Measurements from ENCODE around the gene MRTFA. TPM values are rescaled to one million over a fixed set of nuclear protein-coding genes. Genes with fewer than 3 reads are reported as not detected.

The MRTFA gene
- total and polyA plus RNA-seq, 9 of the 15 experiments (the other 6 are each of a cell fraction or from before 2014, with no cell fraction given) = 0.84 to 21.1 (median 3.7) TPM

- H2AFZ ChIP-seq (ENCODE audit: low read depth, low read length) = no peak overlapping the region
- DNase-seq (ENCODE audit: extremely low read depth in 1 of 4, low spot score in 3 of 4) (no peak), ATAC-seq (no peak), FAIRE-seq (peak; percentile 66)
- H3K9ac ChIP-seq (ENCODE audit: insufficient read depth in 1 of 2, low read depth in 2 of 2, low read length in 2 of 2) = no peak overlapping the region
- no peak overlapping the region for H3K4me2 ChIP-seq (ENCODE audit: insufficient read depth, low read length)
- POLR2A ChIA-PET = no interaction called here
- H3K9me3 ChIP-seq (replicated peaks; ENCODE audit: control insufficient read depth, insufficient read depth, low read depth, low read length) = no peaks in the 10 kb centered on the region
- intact Hi-C loops (cut with micrococcal nuclease) = no loop called here
- no peak for TF ChIP-seq CBFA2T3 (IDR thresholded peaks at IDR 0.05)
- H3K4me3 ChIP-seq = no peak overlapping the region
- no peaks in the 10 kb centered on the region for H3K9me1 ChIP-seq (ENCODE audit: control insufficient read depth, insufficient read depth, low read length)
- CTCF ChIA-PET (ENCODE audit: low intra/inter-chr PET ratio) = no interaction called here
- peaks cover 25 to 30% of the 10 kb centered on the region in 2 experiments for H3K4me1 ChIP-seq (replicated peaks in 1 of 2; ENCODE audit: control insufficient read depth in 2 of 2, insufficient read depth in 2 of 2, low read length in 2 of 2)
- H3K27ac ChIP-seq (ENCODE audit: extremely low read depth, low read depth, low read length) = peak overlapping the region; percentile 44; the same call in 1 of the 3 replicates
- H3K79me2 ChIP-seq (ENCODE audit: control insufficient read depth, insufficient read depth, low read length) = peaks cover 42% of the 10 kb centered on the region
- BruUV-seq (replicated peaks) = no TSS peak
- no peaks in the 10 kb centered on the region for H3K27me3 ChIP-seq (ENCODE audit: control insufficient read depth in 2 of 2, insufficient read depth in 2 of 2, low read length in 2 of 2)
- in situ Hi-C loops (cut with MboI) = no loop called here
- H4K20me1 ChIP-seq (replicated peaks; ENCODE audit: control insufficient read depth, insufficient read depth, low read length) = no peaks in the 10 kb centered on the region
- H3K36me3 ChIP-seq (ENCODE audit: control insufficient read depth, insufficient read depth, low read length) = no peaks in the 10 kb centered on the region
Observed at GRCh38 chr22:40613067-40613466, 23.5 kb downstream of the MRTFA start.

- 1% methylated on average over 4 of the region's 4 CpGs for WGBS (ENCODE audit: insufficient coverage, low coverage, missing lambda C conversion rate)
- BruUV-seq (replicated peaks) = no TSS peak
- peak overlapping the region; percentile 23; the same call in 1 of the 3 replicates for H3K27ac ChIP-seq (ENCODE audit: extremely low read depth, low read depth, low read length)
- H3K4me3 ChIP-seq = no peak overlapping the region
- no peaks in the 10 kb centered on the region for H3K27me3 ChIP-seq (ENCODE audit: control insufficient read depth in 2 of 2, insufficient read depth in 2 of 2, low read length in 2 of 2)
- peaks cover 42% of the 10 kb centered on the region for H3K79me2 ChIP-seq (ENCODE audit: control insufficient read depth, insufficient read depth, low read length)
- H2AFZ ChIP-seq (ENCODE audit: low read depth, low read length) = no peak overlapping the region
- ChIA-PET CTCF (ENCODE audit: low intra/inter-chr PET ratio) (no interaction called here), POLR2A (interaction anchor here (0.7 to 1.3 kb wide), 3 partner anchors 10 to 22 kb away, joined by 3 to 5 read pairs (median 3); no protein-coding TSS in a partner anchor)
- H3K9ac ChIP-seq (ENCODE audit: insufficient read depth in 1 of 2, low read depth in 2 of 2, low read length in 2 of 2) = peak overlapping the region in 1 of 2 experiments; percentile 42; a peak in 1 of 4 replicates
- FAIRE-seq = peak; percentile 68
- no peaks in the 10 kb centered on the region for H4K20me1 ChIP-seq (replicated peaks; ENCODE audit: control insufficient read depth, insufficient read depth, low read length)
- in situ Hi-C loops (cut with MboI) = no loop called here
- H3K4me1 ChIP-seq (replicated peaks in 1 of 2; ENCODE audit: control insufficient read depth in 2 of 2, insufficient read depth in 2 of 2, low read length in 2 of 2) = peaks cover 25 to 30% of the 10 kb centered on the region in 2 experiments
- H3K4me2 ChIP-seq (ENCODE audit: insufficient read depth, low read length) = 0 out of 2 replicates have a peak overlapping the region, but pooled peaks have one; percentile 12
- peak; percentile 83 for ATAC-seq
- H3K9me1 ChIP-seq (ENCODE audit: control insufficient read depth, insufficient read depth, low read length) = no peaks in the 10 kb centered on the region
- no peaks in the 10 kb centered on the region for H3K9me3 ChIP-seq (replicated peaks; ENCODE audit: control insufficient read depth, insufficient read depth, low read depth, low read length)
- H3K36me3 ChIP-seq (ENCODE audit: control insufficient read depth, insufficient read depth, low read length) = no peaks in the 10 kb centered on the region
- peak in 2 of 4 experiments; percentile 39 to 50 for DNase-seq (ENCODE audit: extremely low read depth in 1 of 4, low spot score in 3 of 4)
- intact Hi-C loops (cut with micrococcal nuclease) = no loop called here
- no peak for TF ChIP-seq ZNF224 (CRISPR knock-in tag; IDR thresholded peaks at IDR 0.05)
- TF ChIP-seq MITF (IDR thresholded peaks at IDR 0.05) = no peak
- TF ChIP-seq MNT (conservative IDR thresholded peaks at IDR 0.05) = no peak
- no peak for TF ChIP-seq SNIP1 (IDR thresholded peaks at IDR 0.05; ENCODE audit: low read depth)
- no peak for TF ChIP-seq MTA3 (IDR thresholded peaks at IDR 0.05; ENCODE audit: borderline replicate concordance)
- no peak for TF ChIP-seq MAX (CRISPR knock-in tag; IDR thresholded peaks at IDR 0.05)
- no peak for TF ChIP-seq HCFC1 (IDR thresholded peaks at IDR 0.05; ENCODE audit: low read depth, low read length)
Observed at GRCh38 chr22:40612291-40612751, 24.2 kb downstream of the MRTFA start.
